BJ (cell line): Measurements from ENCODE around the gene CFAP91. TPM values are rescaled to one million over a fixed set of nuclear protein-coding genes. Genes with fewer than 3 reads are reported as not detected.

Experiments
- CTCF ChIA-PET: fragments of 350-600 bp; formaldehyde crosslinking; extraction: SDS; loops from one replicate; lab custom pipeline; 2021; ENCODE audit warnings: antibody characterized with exemption, inconsistent platforms; lab: Yijun Ruan, JAX
- POLR2A ChIA-PET: fragments of 300-600 bp; sonication (Branson Sonifier 250); formaldehyde crosslinking; extraction: SDS; loops from one replicate; lab custom pipeline; 2021; ENCODE audit warnings: antibody characterized with exemption; lab: Charles Lee
- DNase-seq: peaks from one replicate; pipeline ENCODE4 v3.0.0-alpha.2; 2011; ENCODE audit warnings: low read depth
- H3K27me3 ChIP-seq: 2 replicates; pipeline ENCODE4 v1.6.0; 2011; ENCODE audit warnings: low read length; ENCODE audit not compliant: control insufficient read depth, insufficient read depth
- H3K36me3 ChIP-seq: 2 replicates; pipeline ENCODE4 v1.5.1; 2011; ENCODE audit warnings: low read length; ENCODE audit not compliant: control insufficient read depth, insufficient read depth
- H3K4me3 ChIP-seq: 2 replicates; pipeline ENCODE4 v1.5.1; 2011; ENCODE audit warnings: low read depth, mild to moderate bottlenecking, control low read depth, low read length
- polyA plus RNA-seq: library from polyadenylated mRNA; depleted of rRNA; stranded (reverse); fragments of >200 nt; gene quantifications from 2 replicates; pipeline ENCODE4 v1.2.3, GENCODE V29; 2011
- TF ChIP-seq, protein P1 (sequence below): IDR thresholded peaks from 2 replicates; pipeline ENCODE4 v1.5.1; 2011; ENCODE audit warnings: low read depth, mild to moderate bottlenecking, control low read depth, inconsistent platforms, low read length, moderate library complexity; ENCODE audit not compliant: insufficient read depth

Gene CFAP91
- polyA plus RNA-seq, 1 experiment, result 0.16 TPM

DNA sequence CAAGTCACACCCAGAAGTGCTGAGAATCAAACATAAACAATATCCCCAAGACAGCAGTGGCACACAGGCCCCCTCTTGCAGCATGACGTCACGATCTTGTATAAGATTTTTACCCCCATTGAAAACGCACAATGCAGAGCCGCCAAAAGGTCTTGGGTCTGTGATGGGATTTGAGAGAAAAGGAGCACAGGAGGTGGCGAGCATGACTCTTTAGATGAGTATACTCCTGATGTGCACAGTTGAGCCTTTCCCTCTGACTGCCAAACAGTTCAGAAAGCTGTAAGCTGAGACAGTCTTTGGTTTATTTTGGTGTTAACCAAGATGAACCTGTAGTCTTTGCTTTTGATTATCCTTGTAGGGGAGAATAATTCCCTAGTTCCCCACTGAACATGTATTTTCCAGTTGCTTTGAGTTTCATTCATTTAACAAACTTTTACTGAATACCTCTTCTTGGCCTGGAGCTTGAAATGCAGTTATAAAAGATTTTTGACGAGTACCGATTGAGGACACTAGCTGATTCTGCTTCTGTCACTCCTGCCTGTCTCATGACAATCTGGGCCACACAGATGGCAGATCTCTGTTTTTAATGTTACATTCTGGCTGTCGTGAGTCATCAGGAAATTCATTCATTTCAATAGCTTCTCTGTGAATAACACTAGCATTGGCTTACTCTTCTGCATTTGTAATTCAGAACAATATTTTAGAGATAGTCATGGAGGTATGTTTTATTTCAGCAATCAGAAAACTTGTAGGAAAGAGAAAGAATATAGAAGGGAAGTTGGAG lies 28.9 kb downstream of the CFAP91 start:
- Histone ChIP-seq H3K36me3 (no peaks in the 10 kb centered on the region), H3K27me3 (0 out of 2 replicates have a peak, but pooled peaks cover 2% of the 10 kb centered on the region), H3K4me3 (no peak overlapping the region)
- DNase-seq, result no peak
- CTCF ChIA-PET, result interaction anchor here (1.1 kb wide), 1 partner anchor 8 kb away, joined by 3 read pairs; no protein-coding TSS in a partner anchor
- TF ChIP-seq, protein P1, sequence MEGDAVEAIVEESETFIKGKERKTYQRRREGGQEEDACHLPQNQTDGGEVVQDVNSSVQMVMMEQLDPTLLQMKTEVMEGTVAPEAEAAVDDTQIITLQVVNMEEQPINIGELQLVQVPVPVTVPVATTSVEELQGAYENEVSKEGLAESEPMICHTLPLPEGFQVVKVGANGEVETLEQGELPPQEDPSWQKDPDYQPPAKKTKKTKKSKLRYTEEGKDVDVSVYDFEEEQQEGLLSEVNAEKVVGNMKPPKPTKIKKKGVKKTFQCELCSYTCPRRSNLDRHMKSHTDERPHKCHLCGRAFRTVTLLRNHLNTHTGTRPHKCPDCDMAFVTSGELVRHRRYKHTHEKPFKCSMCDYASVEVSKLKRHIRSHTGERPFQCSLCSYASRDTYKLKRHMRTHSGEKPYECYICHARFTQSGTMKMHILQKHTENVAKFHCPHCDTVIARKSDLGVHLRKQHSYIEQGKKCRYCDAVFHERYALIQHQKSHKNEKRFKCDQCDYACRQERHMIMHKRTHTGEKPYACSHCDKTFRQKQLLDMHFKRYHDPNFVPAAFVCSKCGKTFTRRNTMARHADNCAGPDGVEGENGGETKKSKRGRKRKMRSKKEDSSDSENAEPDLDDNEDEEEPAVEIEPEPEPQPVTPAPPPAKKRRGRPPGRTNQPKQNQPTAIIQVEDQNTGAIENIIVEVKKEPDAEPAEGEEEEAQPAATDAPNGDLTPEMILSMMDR, result no peak
- POLR2A ChIA-PET, result no interaction called here

DNA sequence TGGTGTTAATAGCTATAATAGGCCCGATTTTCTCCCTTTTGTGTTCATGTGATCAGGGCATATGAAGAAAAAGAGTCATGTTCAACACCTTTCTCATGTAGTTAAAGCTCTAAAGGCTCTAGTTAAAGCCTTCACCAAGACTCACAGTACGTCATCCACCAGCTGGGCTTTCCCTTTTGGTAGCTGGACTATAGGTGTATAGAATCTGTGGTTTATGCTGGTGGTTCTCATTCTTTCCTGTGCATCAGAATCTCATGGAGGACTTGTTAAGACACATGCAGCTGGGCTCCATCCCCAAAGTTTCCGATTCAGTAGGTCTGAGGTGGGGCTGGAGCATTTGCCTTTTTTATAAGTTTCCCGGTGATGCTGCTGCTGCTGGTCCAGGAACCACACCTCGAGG lies 31.0 kb downstream of the CFAP91 start:
- TF ChIP-seq, protein P1, result no peak
- ChIA-PET POLR2A (interaction anchor here (0.7 kb wide), 2 partner anchors 11 to 69 kb away, joined by 3 to 4 read pairs; no protein-coding TSS in a partner anchor), CTCF (interaction anchor here (0.8 kb wide), 1 partner anchor 9 kb away, joined by 3 read pairs; no protein-coding TSS in a partner anchor)
- no peaks in the 10 kb centered on the region for H3K36me3 ChIP-seq
- no peaks in the 10 kb centered on the region for H3K27me3 ChIP-seq
- no peak overlapping the region for H3K4me3 ChIP-seq
- DNase-seq, result no peak

DNA sequence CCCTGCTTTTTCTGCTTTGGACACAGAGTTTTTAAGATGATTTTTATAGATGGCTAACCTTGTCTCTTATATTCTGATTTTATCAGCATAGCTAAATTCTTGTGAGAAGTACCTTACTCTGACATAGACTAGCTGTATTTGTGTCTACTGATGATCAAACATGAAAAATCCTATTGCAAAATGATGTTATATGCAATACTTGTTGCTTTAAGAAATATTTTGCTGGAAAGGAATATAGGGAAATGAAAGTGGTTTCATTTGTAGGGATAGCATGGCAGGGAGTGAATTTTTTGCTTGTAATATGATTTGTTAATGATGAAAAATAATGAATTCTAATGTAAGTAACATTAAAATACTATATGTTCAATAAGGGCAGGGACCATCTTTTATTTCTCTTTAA lies 35.9 kb downstream of the CFAP91 start:
- CTCF ChIA-PET, result no interaction called here
- Histone ChIP-seq H3K4me3 (no peak overlapping the region), H3K27me3 (peaks cover 2% of the 10 kb centered on the region; the same call in 1 of the 2 replicates), H3K36me3 (no peaks in the 10 kb centered on the region)
- no peak for DNase-seq
- TF ChIP-seq, protein P1, result no peak
- POLR2A ChIA-PET, result no interaction called here

DNA sequence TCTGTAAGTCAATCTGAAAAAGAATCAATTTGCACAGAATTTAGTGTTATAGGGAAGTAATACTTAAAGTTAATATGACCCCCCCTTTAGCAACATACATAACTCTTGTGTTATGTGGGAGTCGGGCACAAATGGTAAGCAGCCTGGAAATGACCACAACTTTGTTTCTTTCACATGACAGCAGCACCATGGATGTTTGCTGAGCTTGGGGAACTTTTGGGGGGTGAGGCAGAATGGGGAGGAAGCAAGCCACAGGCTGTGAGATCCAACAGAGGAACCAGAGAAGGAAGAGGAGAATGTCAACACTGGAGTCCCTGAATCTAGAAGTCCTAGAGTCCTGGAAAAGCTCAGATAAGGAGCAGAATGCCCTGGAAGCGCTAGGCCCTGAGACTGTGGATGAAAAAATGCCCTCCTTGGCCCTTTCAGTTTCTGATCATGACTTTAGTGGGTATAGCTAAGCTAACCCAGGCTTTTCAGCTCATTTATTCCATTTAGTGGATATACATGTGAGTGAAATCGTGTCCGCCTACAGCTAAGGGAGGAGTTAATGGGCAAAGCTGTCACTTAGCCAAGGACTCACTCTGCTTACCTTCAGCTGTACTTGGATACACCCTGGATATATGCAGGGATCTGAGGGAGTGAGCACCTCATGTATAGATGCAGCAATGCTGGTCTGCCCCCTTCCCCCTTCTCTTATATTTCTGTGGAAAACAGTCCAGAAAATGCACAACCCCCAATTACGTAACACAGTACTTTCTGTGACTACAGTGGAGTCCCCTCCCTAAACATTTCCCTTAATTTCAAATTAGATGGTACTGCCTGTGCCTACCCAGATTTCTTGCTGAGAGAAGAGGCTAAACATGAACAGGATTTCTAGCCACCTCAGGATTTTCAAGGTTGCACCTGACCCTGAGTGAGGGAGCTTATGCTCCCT lies 39.1 kb downstream of the CFAP91 start:
- no peaks in the 10 kb centered on the region for H3K36me3 ChIP-seq
- POLR2A ChIA-PET, result no interaction called here

More for the DNA sequence above, 39.1 kb downstream of the CFAP91 start:
- DNase-seq, result no peak
- TF ChIP-seq, protein P1, result no peak
- Histone ChIP-seq H3K4me3 (no peak overlapping the region), H3K27me3 (peaks cover 2% of the 10 kb centered on the region; the same call in 1 of the 2 replicates)
- CTCF ChIA-PET, result interaction anchor here (1.3 kb wide), 1 partner anchor 26 kb away, joined by 3 read pairs; no protein-coding TSS in a partner anchor
